Globus pallidus (tissue), 1 donor: Measurements from ENCODE around the gene HK2.

Experiments used
- DNase-seq: peaks from one replicate; pipeline ENCODE4 v3.0.0-alpha.2; 2015; ENCODE audit warnings: low spot score

Gene HK2

GRCh38 chr2:74857215-74857614 lies 23.3 kb downstream of the HK2 start:
- no peak for DNase-seq

GRCh38 chr2:74857725-74858124 lies 23.8 kb downstream of the HK2 start:
- no peak for DNase-seq

- no peak for DNase-seq
Measured at GRCh38 chr2:74858281-74858680, 24.4 kb downstream of the HK2 start.

- DNase-seq: no peak
Measured at GRCh38 chr2:74860079-74860478, 26.2 kb downstream of the HK2 start.

- no peak for DNase-seq
Measured at GRCh38 chr2:74860521-74860920, 26.6 kb downstream of the HK2 start.

- DNase-seq: no peak
Measured at GRCh38 chr2:74861531-74861930, 27.6 kb downstream of the HK2 start.

- DNase-seq: no peak
Measured at GRCh38 chr2:74862020-74862964, 28.4 kb downstream of the HK2 start.

- no peak for DNase-seq
Measured at GRCh38 chr2:74863802-74864248, 29.9 kb downstream of the HK2 start.

- no peak for DNase-seq
Measured at GRCh38 chr2:74864728-74865722, 31.1 kb downstream of the HK2 start.

- DNase-seq: no peak
Measured at GRCh38 chr2:74865770-74866674, 32.1 kb downstream of the HK2 start.

- no peak for DNase-seq
Measured at GRCh38 chr2:74867841-74868658, 34.1 kb downstream of the HK2 start.

GRCh38 chr2:74869517-74869916 lies 35.6 kb downstream of the HK2 start:
- no peak for DNase-seq

- DNase-seq: no peak
Measured at GRCh38 chr2:74870951-74871350, 37.0 kb downstream of the HK2 start.

GRCh38 chr2:74871414-74871813 lies 37.5 kb downstream of the HK2 start:
- no peak for DNase-seq

GRCh38 chr2:74872389-74872836 lies 38.5 kb downstream of the HK2 start:
- no peak for DNase-seq

GRCh38 chr2:74873012-74873665 lies 39.2 kb downstream of the HK2 start:
- DNase-seq: no peak

GRCh38 chr2:74873678-74874640 lies 40.0 kb downstream of the HK2 start:
- no peak for DNase-seq

GRCh38 chr2:74876081-74876886 lies 42.4 kb downstream of the HK2 start:
- peak; percentile 66 for DNase-seq
